Mesenteric fat pad (tissue), 1 donor: ENCODE data around the gene CD1B. TPM values are rescaled to one million over a fixed set of nuclear protein-coding genes. Genes with fewer than 3 reads are reported as not detected.
"Not testable (repeated sequence)": the region's sequence is repeated elsewhere in the genome, so short reads cannot be mapped to it uniquely, and the experiment has no call there.

Source experiments
- DNase-seq: peaks from one replicate; pipeline ENCODE4 v3.0.0-alpha.2; 2020; ENCODE audit warnings: low spot score
- long read RNA-seq: library from polyadenylated mRNA; unstranded; transcript quantifications from one replicate; pipeline ENCODE4 v2.0.0, GENCODE V29; 2020
- total RNA-seq: library from RNA; stranded (reverse); fragmentation: NEBNext Ultra II Directional; extraction: Animal tissue kit (Norgen Biotek cat#: 25700); gene quantifications from one replicate; pipeline ENCODE4 v1.2.1, GENCODE V29; 2021
- donor health status: DM: yes; HTN: yes; CAD: no.

The CD1B gene
- total RNA-seq, result not detected
- long read RNA-seq, result 0 reads

GRCh38 chr1:158331481-158332150 is at the start of gene CD1B:
CD1B (minus strand) TSS chr1:158331531; CDS start chr1:158331423, 108 bp downstream.
- no peak for DNase-seq

- DNase-seq, result no peak
Observed at GRCh38 chr1:158374860-158375259, 43.5 kb upstream of the CD1B start.

GRCh38 chr1:158374101-158374500 is 42.8 kb upstream of the CD1B start:
- not testable (repeated sequence) for DNase-seq

- no peak for DNase-seq
Observed at GRCh38 chr1:158371188-158371953, 40.0 kb upstream of the CD1B start.

- no peak for DNase-seq
Observed at GRCh38 chr1:158366783-158367182, 35.5 kb upstream of the CD1B start.

- DNase-seq, result no peak
Observed at GRCh38 chr1:158362941-158363340, 31.6 kb upstream of the CD1B start.

- DNase-seq, result no peak
Observed at GRCh38 chr1:158362482-158362881, 31.2 kb upstream of the CD1B start.

GRCh38 chr1:158357441-158357840 is 26.1 kb upstream of the CD1B start:
- DNase-seq, result no peak

- DNase-seq, result no peak
Observed at GRCh38 chr1:158356616-158357015, 25.3 kb upstream of the CD1B start.

GRCh38 chr1:158355773-158356285 is 24.5 kb upstream of the CD1B start:
- no peak for DNase-seq

- DNase-seq, result no peak
Observed at GRCh38 chr1:158354255-158354654, 22.9 kb upstream of the CD1B start.

- DNase-seq, result no peak
Observed at GRCh38 chr1:158353303-158354075, 22.2 kb upstream of the CD1B start, which contains the start of gene CD1E. CD1E (plus strand) TSS chr1:158353894; CDS start chr1:158353989, 95 bp downstream.

GRCh38 chr1:158348946-158349345 is 17.6 kb upstream of the CD1B start:
- not testable (repeated sequence) for DNase-seq

- DNase-seq, result not testable (repeated sequence)
Observed at GRCh38 chr1:158336413-158336812, 5.1 kb upstream of the CD1B start.

GRCh38 chr1:158335213-158335532 is 3.8 kb upstream of the CD1B start:
- no peak for DNase-seq

GRCh38 chr1:158334526-158335212 is 3.3 kb upstream of the CD1B start:
- no peak for DNase-seq

GRCh38 chr1:158333405-158334155 is 2.2 kb upstream of the CD1B start:
- no peak for DNase-seq

- DNase-seq, result no peak
Observed at GRCh38 chr1:158331106-158331425, 265 bp downstream of the CD1B start.

GRCh38 chr1:158330391-158331105 is 783 bp downstream of the CD1B start:
- no peak for DNase-seq

- no peak for DNase-seq
Observed at GRCh38 chr1:158329733-158330132, 1.6 kb downstream of the CD1B start.
